GM18870 (cell line): Measurements from ENCODE around the gene HSD3B7.
"Not testable (repeated sequence)": the region's sequence is repeated elsewhere in the genome, so short reads cannot be mapped to it uniquely, and the experiment has no call there.

Experiments
- ATAC-seq: cut with Tn5 transposase; IDR thresholded peaks from one replicate; pipeline ENCODE4 v1.9.1; 2021; ENCODE audit warnings: moderate library complexity; ENCODE audit not compliant: unreplicated experiment

The HSD3B7 gene

GRCh38 chr16:30984669-30985400, at the start of gene HSD3B7:
Gene HSD3B7, plus strand, starts transcription at chr16:30985207. Its CDS starts 452 bp downstream, at chr16:30985659.
- no peak for ATAC-seq

DNA sequence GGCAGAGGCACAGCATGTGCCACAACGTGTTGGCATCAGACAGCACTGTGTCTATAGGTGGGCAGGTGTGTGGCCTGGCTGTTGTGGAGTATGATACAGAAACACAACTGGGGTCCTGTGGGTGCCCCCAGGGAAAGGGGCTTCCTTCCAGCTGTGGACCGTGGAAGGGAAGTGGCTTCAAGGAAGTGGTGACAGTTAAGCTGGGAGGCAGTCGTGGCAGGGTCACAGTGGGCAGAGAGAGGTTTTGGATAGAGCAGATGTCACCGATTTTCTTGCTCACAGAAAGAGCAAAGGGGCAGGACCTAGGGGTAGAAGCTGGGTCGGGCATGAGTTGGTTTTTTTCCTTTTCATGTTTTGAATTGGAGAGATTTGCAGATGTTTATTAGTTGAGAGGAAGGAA, 47.3 kb upstream of the HSD3B7 start:
- no peak for ATAC-seq

- ATAC-seq = not testable (repeated sequence)
These were observed 45.4 kb upstream of the HSD3B7 start for GRCh38 chr16:30939571-30939970.

- ATAC-seq = no peak
These were observed 43.2 kb upstream of the HSD3B7 start for GRCh38 chr16:30941600-30942425.

DNA sequence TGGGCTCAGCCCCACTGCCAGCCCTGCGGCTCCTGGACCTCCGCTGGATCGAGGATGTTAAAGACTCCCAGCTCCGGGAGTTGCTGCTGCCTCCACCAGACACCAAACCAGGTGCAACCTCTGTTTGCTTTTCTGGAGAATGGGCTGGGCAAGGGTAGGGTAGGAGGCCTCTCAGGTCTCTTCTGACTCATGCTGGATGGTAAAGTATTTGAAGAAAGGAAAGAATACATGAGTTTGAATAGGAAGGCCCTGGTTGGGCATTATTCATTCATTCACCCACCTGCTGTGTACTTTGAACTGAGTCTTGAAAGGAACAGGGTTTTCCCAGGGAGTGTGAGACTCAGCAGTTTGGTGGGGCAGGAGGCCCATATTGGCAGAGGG, 42.6 kb upstream of the HSD3B7 start:
- ATAC-seq = no peak

DNA sequence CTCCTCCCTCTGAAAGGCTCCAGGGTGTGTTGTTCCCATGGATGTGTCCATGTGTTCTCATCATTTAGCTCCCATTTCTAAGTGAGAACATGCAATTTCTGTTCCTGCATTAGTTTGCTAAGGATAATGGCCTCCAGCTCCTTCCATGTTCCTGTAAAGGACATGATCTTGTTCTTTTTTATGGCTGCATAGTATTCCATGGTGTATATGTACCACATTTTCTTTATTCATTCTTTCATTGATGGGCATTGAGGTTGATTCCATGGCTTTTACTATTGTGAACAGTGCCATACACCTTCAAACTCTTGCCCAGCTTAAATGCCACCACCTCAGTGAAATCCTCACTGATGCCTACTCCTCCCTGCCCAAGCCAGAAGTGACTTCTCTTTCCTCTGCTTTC, 40.7 kb upstream of the HSD3B7 start:
- ATAC-seq = no peak

DNA sequence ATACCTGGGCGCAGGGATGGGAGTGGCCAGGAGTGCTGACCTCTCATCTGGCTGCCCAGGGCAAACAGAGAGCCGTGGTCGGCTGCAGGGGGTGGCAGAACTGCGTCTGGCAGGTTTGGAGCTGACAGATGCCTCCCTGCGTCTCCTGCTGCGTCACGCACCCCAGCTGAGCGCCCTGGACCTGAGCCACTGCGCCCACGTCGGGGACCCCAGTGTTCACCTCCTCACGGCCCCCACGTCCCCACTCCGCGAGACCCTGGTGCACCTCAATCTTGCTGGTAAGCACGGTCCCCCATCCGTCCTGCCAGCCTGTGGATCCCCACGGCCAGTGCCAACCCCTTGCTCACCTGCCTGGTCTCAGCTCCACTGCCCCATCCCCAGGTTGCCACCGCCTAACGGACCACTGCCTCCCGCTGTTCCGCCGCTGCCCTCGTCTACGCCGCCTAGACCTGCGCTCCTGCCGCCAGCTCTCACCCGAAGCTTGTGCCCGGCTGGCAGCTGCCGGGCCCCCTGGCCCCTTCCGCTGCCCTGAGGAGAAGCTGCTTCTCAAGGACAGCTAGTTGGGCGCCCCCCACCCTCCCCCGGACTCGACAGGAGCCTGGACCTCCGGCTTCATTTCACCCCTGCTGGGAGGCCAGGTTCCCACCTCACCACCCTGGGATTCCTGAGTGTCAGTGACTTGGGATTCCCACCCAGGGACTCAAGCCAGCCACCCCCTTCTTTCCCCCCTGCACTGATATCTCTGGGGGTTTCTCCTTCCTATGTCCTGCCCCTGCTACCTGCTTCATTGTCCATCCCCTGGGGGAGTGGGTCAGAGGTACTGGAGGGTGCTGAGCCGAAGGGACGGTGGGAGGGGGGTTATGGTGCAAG, 38.1 kb upstream of the HSD3B7 start:
- ATAC-seq = no peak

- ATAC-seq = no peak
These were observed 37.5 kb upstream of the HSD3B7 start for GRCh38 chr16:30947541-30947858.

DNA sequence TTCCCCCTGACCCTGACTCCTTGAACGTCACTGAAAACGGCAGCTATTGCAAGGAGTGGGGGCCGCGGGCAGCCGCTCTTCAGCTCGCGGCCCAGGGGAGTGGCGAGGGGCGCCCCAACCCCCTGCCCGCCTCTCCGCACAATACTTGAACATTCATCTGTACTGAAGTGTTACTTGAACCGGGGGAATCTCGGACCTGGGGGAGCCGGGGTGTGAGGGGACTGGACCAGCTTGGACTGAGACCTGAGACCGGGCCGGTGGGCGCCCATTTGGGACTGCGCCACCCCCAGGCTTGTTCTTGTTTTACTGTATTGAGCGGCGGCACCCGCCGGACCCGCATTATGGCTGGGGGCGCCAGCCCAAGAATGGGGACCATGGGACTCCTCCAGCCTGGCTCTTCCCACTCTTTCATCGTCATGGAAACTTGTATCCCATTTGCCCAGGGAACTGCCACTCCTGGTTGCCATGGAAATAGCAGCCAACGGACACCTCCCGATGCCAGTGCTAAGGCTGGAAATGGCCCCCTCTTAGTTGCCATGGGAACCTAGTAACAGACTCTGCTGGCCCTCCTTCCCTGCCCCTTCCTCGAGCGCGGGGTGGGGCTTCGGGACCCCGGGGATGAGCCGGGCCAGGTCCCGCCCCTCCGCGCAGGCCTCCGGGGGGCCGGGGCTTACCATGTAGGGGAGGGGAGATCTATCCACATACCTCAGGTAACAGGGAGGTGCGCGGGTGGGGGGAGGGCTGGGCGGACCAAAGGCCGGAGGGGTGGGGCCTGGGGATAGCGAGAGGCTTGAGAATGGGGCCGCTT, 36.9 kb upstream of the HSD3B7 start:
- no peak for ATAC-seq

GRCh38 chr16:30948667-30949649, 36.0 kb upstream of the HSD3B7 start, which contains the start of gene ORAI3:
Gene ORAI3, plus strand, starts transcription at chr16:30949068. Its CDS starts 222 bp downstream, at chr16:30949290.
- ATAC-seq = no peak

DNA sequence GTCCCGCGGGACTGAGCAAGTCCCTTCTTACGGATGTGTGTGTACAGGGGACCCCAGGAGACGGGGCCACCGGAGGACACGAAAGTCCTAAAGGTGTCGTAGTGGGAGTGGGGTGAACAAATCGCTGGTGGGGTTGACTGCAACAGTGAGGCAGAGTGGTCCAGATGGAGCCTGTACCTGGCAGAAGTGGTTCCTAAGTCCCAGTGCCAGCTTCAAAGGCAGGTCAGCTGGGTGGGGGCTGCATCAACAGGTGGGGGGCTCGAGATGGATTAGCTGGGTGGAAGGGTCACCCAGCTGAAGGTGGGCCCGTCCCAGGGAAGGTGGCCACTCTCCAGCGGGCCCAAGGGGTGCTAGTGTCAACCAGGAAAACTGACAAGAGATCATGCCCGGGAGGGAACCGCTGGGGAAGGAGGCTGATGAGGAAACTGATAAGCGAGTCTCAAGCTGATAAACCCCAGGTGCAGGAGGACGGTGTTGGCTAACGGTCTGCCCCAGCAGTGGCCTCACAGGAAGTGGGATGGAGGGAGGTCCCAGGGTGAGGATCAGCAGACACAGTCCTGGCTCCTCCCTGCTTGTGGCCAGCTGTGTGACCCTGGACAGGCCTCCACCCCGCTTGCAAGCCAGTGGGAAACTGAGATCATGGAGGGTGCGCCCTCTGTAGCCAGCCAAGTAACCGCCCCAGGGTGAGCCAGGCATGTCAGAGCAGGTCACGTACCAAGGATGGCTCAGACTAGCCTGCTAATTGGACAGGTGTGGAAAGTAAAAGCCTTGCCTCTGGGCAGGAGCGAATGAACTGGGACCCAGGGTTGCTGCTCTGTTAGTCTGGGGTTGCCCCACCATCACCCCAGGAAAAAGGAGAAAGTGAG, 35.1 kb upstream of the HSD3B7 start:
- peak; percentile 59 for ATAC-seq

DNA sequence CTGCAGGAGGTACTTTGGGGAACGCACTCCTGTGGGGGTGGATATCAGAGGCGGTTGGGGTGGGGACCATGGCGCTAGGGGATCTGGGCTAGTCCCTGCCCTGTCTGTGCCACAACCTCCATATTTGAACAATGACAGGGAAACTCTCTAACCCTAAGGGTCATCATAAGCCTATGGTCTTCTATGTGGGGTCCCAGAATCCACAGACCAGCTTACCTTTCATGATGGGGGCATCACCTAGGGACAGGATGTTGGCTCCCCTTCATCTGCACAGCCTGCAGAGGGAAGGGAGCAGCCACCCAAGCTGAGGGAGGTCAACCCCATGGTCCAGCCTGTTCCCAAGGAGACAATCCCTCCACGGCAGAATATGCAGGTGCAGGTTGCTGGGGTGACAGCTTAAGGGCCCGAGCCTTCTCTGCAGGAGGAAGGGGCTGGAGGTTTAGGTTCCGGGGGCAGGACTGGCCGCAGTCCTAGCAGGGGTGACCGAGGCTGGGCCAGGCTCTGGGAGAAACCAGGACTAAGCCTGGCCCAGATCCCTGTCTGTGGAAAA, 34.4 kb upstream of the HSD3B7 start:
- no peak for ATAC-seq

GRCh38 chr16:30951193-30951592, 33.8 kb upstream of the HSD3B7 start:
- no peak for ATAC-seq

DNA sequence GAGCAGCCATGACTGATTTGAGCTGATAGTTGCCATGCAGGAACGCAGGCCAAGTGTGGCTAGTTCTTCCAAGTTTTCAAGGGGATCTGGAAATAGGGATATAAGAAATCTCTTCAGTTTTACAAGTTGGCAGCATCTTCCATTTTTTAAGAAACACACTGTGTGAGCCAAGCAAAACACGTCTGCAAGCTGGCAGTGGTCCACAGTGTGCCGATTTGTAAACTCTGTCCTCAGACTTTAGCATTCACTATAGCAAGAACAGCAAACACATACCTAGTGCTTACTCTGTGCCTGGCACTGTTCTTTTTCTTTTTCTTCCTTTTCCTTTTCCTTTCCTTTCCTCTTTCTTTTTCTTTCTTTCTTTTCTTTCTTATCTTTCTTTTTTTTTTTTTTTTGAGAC, 33.3 kb upstream of the HSD3B7 start:
- ATAC-seq = no peak

DNA sequence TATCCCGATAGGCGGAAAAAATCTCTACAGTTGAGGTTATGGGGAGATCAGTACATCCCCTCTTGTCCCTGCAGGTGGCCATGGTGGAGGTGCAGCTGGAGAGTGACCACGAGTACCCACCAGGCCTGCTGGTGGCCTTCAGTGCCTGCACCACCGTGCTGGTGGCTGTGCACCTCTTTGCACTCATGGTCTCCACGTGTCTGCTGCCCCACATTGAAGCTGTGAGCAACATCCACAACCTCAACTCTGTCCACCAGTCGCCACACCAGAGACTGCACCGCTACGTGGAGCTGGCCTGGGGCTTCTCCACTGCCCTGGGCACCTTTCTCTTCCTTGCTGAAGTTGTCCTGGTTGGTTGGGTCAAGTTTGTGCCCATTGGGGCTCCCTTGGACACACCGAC, 31.9 kb upstream of the HSD3B7 start:
- no peak for ATAC-seq

- no peak for ATAC-seq
These were observed 31.4 kb upstream of the HSD3B7 start for GRCh38 chr16:30953511-30954124.

DNA sequence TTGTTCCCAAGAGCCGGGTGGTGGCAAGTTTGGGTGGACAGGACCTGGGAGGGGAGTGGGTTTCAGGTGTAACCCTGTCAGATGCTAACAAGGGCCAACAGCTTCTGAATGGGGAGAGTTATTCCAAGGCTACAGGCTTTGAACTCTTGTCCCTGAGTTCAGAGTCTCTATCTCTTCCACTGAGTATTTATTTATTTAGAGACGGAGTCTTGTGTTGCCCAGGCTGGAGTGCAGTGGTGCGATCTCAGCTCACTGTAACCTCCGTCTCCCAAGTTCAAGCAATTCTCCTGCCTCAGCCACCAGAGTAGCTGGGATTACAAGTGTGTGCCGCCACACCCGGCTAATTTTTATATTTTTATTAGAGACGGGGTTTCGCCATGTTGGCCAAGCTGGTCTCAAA, 30.0 kb upstream of the HSD3B7 start:
- no peak for ATAC-seq
